Mammary epithelial cell (primary cell): Measurements from ENCODE around the gene LIX1L.

ENCODE experiments used
- CTCF ChIP-seq, 2 donors: IDR thresholded peaks in 1 of 2; conservative IDR thresholded peaks in 1 of 2; 2 replicates each; pipeline ENCODE4 v1.5.1; 2011 to 2012; ENCODE audit warnings: inconsistent platforms in 2 of 2, low read length in 2 of 2, mild to moderate bottlenecking in 2 of 2, control low read depth in 1 of 2, low read depth in 1 of 2; ENCODE audit not compliant: insufficient read depth in 1 of 2; ENCODE audit errors: extremely low read depth in 1 of 2
- EZH2 ChIP-seq: IDR thresholded peaks from 2 replicates; pipeline ENCODE4 v1.6.1; 2012; ENCODE audit warnings: low read length, inconsistent platforms, borderline replicate concordance

GRCh38 chr1:145908653-145909052 lies 49.2 kb downstream of the LIX1L start:
- TF ChIP-seq CTCF (conservative IDR thresholded peaks at IDR 0.05 in 1 of 2, IDR thresholded peaks at IDR 0.05 in 1 of 2; ENCODE audit: extremely low read depth in 1 of 2, insufficient read depth in 1 of 2, low read depth in 1 of 2, low read length in 2 of 2): no peak
- TF ChIP-seq EZH2: no peak
